HepG2 (cell line): ENCODE results near the gene PSMB9.

Experiments used
- ARNTL ChIP-seq: sonication (generic); formaldehyde crosslinking; IDR thresholded peaks from 2 replicates; pipeline ENCODE4 v1.4.0; 2020; ENCODE audit warnings: mild to moderate bottlenecking, missing genetic modification reagents
- CREM ChIP-seq, 2 experiments: sonication (generic) in 1 of 2; formaldehyde crosslinking in 1 of 2; IDR thresholded peaks; 2 replicates each; pipeline versions ENCODE4 v1.4.0 to v1.6.1; 2016 to 2020; ENCODE audit warnings: antibody characterized with exemption in 1 of 2, mild to moderate bottlenecking in 1 of 2, missing genetic modification reagents in 1 of 2
- CTCF ChIP-seq: sonication (generic); formaldehyde crosslinking; IDR thresholded peaks from 2 replicates; pipeline ENCODE4 v1.5.0; 2020; ENCODE audit warnings: mild to moderate bottlenecking, missing genetic modification reagents, moderate library complexity
- HMGXB4 ChIP-seq, 2 experiments: sonication (generic) in 1 of 2; formaldehyde crosslinking in 1 of 2; IDR thresholded peaks; 2 replicates each; pipeline versions ENCODE4 v1.4.0 to v1.6.1; 2018 to 2020; ENCODE audit warnings: missing genetic modification reagents in 2 of 2, borderline replicate concordance in 1 of 2, low read depth in 1 of 2, mild to moderate bottlenecking in 1 of 2, missing biosample characterization in 1 of 2
- MXI1 ChIP-seq: IDR thresholded peaks from 3 replicates; pipeline ENCODE4 v1.6.1; 2012; ENCODE audit warnings: low read depth, low read length, inconsistent platforms, borderline replicate concordance
- SAP130 ChIP-seq: IDR thresholded peaks from 2 replicates; pipeline ENCODE4 v1.6.1; 2016; ENCODE audit warnings: low read depth
- STAT5B ChIP-seq: sonication (generic); formaldehyde crosslinking; IDR thresholded peaks from 2 replicates; pipeline ENCODE4 v1.4.0; 2020; ENCODE audit warnings: missing genetic modification reagents
- YY1 ChIP-seq: IDR thresholded peaks from 2 replicates; pipeline ENCODE4 v1.6.1; 2011; ENCODE audit warnings: low read length, low read depth, moderate library complexity, mild to moderate bottlenecking; ENCODE audit not compliant: insufficient read depth, insufficient replicate concordance
- ZBTB7A ChIP-seq: sonication (generic); formaldehyde crosslinking; IDR thresholded peaks from 2 replicates; pipeline ENCODE4 v1.8.0; 2022; ENCODE audit warnings: mild to moderate bottlenecking, missing genetic modification reagents
- ZNF263 ChIP-seq: sonication (generic); formaldehyde crosslinking; IDR thresholded peaks from 2 replicates; pipeline ENCODE4 v1.4.0; 2020; ENCODE audit warnings: missing genetic modification reagents
- ZNF552 ChIP-seq: sonication (generic); formaldehyde crosslinking; IDR thresholded peaks from 2 replicates; pipeline ENCODE4 v1.9.0; 2022; ENCODE audit warnings: missing genetic modification reagents, mild to moderate bottlenecking, borderline replicate concordance
- ZNF569 ChIP-seq: sonication (generic); formaldehyde crosslinking; IDR thresholded peaks from 2 replicates; pipeline ENCODE4 v1.5.0; 2020; ENCODE audit warnings: mild to moderate bottlenecking, missing genetic modification reagents, moderate library complexity, borderline replicate concordance
- TF ChIP-seq, protein P1 (sequence below): sonication (generic); formaldehyde crosslinking; IDR thresholded peaks from 2 replicates; pipeline ENCODE4 v1.4.0; 2020; ENCODE audit warnings: missing genetic modification reagents
- TF ChIP-seq, protein P2 (sequence below): conservative IDR thresholded peaks from 2 replicates; pipeline ENCODE4 v1.6.1; 2018; ENCODE audit warnings: missing genetic modification reagents

- TF ChIP-seq SAP130 (no peak), CTCF (no peak), ZNF569 (CRISPR knock-in tag) (no peak), YY1 (no peak), ZBTB7A (CRISPR knock-in tag) (no peak), ARNTL (no peak), CREM (IDR thresholded peaks at IDR 0.05) (no peak), CREM (CRISPR knock-in tag; IDR thresholded peaks at IDR 0.05) (no peak), ZNF263 (CRISPR knock-in tag) (no peak), ZNF552 (CRISPR knock-in tag) (no peak), STAT5B (CRISPR knock-in tag) (no peak), MXI1 (no peak), HMGXB4 (CRISPR knock-in tag; IDR thresholded peaks at IDR 0.05; ENCODE audit: borderline replicate concordance in 1 of 2, low read depth in 1 of 2) (no peak)
- TF ChIP-seq, protein P1, sequence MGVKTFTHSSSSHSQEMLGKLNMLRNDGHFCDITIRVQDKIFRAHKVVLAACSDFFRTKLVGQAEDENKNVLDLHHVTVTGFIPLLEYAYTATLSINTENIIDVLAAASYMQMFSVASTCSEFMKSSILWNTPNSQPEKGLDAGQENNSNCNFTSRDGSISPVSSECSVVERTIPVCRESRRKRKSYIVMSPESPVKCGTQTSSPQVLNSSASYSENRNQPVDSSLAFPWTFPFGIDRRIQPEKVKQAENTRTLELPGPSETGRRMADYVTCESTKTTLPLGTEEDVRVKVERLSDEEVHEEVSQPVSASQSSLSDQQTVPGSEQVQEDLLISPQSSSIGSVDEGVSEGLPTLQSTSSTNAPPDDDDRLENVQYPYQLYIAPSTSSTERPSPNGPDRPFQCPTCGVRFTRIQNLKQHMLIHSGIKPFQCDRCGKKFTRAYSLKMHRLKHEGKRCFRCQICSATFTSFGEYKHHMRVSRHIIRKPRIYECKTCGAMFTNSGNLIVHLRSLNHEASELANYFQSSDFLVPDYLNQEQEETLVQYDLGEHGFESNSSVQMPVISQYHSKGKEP (CRISPR knock-in tag), result no peak
- TF ChIP-seq, protein P2, sequence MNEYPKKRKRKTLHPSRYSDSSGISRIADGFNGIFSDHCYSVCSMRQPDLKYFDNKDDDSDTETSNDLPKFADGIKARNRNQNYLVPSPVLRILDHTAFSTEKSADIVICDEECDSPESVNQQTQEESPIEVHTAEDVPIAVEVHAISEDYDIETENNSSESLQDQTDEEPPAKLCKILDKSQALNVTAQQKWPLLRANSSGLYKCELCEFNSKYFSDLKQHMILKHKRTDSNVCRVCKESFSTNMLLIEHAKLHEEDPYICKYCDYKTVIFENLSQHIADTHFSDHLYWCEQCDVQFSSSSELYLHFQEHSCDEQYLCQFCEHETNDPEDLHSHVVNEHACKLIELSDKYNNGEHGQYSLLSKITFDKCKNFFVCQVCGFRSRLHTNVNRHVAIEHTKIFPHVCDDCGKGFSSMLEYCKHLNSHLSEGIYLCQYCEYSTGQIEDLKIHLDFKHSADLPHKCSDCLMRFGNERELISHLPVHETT (CRISPR knock-in tag), result no peak
These were observed 6.2 kb upstream of the PSMB9 start for GRCh38 chr6:32847795-32848194.
